ENCODE measurements around the gene IL27RA.

IL27RA gene

DNA sequence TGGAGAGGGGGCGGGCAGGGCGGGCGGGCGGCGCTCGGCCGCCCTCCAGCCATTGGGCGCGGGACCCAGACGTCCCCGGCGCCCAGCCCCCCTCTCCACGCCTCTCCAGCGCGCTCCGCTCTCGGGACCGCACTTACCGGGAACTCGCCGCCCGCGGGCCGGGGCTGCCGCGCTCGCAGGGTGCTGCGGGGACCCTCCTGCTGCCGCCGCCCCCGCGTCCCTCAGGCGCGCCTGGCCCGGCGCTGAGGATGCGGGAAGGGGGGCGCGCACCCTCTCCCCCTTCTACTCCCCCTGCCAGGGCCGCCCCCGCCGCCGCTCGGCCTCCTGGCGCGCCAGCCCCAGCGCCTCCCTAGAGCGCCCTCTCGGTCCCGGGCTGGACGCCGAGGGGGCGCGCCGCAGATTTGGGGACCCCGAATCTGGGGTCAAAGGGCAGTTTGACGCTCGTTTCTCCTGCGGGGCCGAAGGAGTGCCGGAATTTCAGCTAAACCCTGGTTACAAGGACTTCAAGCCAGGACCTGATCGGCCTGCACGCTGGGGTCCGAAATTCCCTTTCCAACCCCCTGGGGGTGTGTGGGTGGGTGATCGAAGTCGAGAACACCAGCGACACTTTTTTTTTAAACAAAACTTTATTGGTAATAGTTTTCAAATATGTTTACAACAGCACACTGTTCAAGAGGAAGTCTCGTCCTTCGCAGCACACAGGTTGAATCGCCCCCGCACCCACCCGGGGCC is 59.7 kb downstream of the IL27RA start:
- peak overlapping the region; percentile 99 for H3K4me3 ChIP-seq (ENCODE audit: low read depth, low read length)
- TF ChIP-seq, protein P1, sequence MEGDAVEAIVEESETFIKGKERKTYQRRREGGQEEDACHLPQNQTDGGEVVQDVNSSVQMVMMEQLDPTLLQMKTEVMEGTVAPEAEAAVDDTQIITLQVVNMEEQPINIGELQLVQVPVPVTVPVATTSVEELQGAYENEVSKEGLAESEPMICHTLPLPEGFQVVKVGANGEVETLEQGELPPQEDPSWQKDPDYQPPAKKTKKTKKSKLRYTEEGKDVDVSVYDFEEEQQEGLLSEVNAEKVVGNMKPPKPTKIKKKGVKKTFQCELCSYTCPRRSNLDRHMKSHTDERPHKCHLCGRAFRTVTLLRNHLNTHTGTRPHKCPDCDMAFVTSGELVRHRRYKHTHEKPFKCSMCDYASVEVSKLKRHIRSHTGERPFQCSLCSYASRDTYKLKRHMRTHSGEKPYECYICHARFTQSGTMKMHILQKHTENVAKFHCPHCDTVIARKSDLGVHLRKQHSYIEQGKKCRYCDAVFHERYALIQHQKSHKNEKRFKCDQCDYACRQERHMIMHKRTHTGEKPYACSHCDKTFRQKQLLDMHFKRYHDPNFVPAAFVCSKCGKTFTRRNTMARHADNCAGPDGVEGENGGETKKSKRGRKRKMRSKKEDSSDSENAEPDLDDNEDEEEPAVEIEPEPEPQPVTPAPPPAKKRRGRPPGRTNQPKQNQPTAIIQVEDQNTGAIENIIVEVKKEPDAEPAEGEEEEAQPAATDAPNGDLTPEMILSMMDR (IDR thresholded peaks at IDR 0.05; ENCODE audit: insufficient read depth, low read depth, low read length, missing control alignments) = peak; percentile 17
- DNase-seq (ENCODE audit: low read depth) = peak; percentile 85

DNA sequence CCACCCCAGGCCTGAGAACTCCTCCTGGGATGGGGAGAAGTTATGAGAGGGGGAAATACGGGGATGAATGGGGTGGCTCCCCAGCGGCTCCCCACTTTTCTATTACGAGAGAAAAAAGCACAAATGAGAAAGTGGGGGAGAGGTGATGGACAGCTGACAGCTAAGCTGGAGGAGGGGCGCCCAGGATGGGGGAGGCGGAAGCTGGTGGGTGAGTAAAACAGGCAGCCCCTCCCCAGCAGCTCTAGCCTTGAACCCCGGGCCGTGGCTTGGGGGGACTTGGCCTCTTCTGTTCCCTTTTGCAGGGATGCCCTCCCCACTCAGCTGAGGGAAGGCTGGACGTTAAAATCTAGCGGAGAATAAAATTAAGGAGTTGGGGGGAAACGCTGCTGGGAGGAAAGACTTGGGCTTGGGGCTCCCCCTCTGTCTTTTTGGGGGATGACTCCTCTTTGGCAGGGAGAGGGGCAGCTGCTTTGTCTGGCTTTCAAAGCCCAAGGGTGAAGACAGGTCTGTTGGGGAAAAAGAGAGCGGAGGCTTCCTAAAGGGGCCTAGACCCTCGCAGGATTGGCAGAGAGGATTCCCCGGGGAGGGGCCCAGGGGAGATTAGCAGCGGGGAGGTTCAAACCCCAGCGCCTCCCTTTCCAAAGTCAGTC is 60.4 kb downstream of the IL27RA start:
- no peak for DNase-seq (ENCODE audit: low read depth)
- TF ChIP-seq, protein P1 (IDR thresholded peaks at IDR 0.05; ENCODE audit: insufficient read depth, low read depth, low read length, missing control alignments) = no peak

DNA sequence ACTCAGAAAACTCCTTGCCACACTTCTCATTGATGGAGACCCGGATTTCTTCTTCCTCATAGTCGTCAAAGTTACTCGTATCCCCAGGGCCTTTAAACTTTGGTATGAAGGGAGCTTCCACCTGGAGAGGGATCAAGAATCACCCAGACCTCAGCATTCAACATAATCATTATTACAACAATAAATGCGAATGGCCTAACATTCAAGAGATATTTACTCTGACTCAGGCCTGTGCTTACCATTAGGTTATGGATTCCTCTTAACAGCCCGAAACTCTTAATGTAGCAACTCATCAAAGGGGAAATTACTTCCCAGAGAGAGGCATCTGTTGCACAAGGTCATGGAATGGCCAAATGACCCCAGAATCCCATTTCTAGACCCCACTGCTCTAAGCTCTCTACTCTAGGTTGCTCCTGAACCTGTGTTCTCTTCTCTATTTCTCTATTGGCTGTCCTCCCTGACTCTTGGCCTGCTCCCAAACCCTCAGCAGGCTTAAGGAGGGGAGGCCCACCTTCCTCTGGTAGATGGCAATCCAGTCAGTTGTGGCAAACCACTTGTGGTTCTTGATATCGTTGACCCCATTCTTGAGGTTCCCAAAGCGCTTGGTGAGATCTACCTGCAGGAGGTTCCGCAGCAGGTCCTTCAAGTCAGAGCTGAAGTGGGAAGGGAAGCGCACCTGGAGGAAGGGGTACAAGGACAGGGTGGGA is 61.7 kb downstream of the IL27RA start:
- TF ChIP-seq, protein P1 (IDR thresholded peaks at IDR 0.05; ENCODE audit: insufficient read depth, low read depth, low read length, missing control alignments) = no peak
- DNase-seq (ENCODE audit: low read depth) = no peak
- H3K4me3 ChIP-seq (ENCODE audit: low read depth, low read length) = no peak overlapping the region

More for the DNA sequence above, 60.4 kb downstream of the IL27RA start:
- H3K4me3 ChIP-seq (ENCODE audit: low read depth, low read length) = peak overlapping the region; percentile 99

DNA sequence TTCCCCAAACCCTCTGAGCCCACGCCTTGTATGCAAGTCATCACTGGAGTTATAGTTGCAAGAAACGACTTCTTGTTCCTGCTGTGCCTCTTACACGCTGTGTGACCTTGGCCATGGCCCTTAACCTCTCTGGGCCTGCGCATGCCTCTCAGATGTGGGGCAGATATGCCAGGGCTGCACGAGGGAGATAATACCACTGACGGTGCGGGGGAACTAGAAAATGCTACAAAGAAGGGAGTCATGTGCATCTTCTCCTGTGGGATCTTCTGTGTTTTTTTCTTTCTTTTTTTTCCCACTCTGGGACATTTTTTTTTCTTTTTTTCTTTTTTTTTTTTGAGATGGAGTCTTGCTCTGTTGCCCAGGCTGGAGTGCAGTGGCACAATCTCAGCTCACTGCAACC is 63.3 kb downstream of the IL27RA start:
- no peak overlapping the region for H3K4me3 ChIP-seq (ENCODE audit: low read depth, low read length)
- no peak for DNase-seq (ENCODE audit: low read depth)
- TF ChIP-seq, protein P1 (IDR thresholded peaks at IDR 0.05; ENCODE audit: insufficient read depth, low read depth, low read length, missing control alignments) = no peak

DNA sequence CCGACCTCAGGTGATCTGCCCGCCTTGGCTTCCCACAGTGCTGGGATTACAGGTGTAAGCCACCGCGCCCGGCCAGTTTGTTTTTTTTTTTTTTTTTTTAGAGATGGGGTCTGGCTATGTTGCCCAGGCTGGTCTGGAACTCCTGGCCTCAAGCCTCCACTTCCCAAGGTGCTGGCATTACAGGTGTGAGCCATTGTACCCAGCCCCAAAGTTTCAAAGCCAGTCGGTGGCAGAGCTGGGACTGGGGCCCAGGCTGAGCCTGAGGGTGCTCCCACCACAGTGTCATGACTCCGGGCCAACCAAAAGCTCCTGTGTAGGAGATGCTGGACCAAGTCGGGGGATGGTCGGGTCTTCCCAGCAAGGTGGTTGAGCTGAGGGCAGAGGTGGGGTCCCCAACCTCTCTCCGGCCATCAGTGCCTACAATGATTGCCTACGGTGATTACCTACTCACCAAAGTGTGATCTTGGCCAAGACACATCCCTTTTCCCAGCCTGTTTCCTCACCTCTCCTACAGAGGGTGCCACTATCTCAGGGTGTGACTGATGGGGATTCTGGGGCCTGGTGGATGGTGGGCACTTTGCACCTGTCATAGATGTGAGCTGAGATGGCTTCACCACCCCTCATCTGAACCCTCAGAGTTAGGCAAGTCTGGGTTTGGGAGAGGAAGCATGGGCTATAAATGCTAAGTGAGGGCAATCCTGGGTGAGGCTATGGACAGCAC is 64.9 kb downstream of the IL27RA start:
- TF ChIP-seq, protein P1 (IDR thresholded peaks at IDR 0.05; ENCODE audit: insufficient read depth, low read depth, low read length, missing control alignments) = no peak
- no peak for DNase-seq (ENCODE audit: low read depth)
- no peak overlapping the region for H3K4me3 ChIP-seq (ENCODE audit: low read depth, low read length)

DNA sequence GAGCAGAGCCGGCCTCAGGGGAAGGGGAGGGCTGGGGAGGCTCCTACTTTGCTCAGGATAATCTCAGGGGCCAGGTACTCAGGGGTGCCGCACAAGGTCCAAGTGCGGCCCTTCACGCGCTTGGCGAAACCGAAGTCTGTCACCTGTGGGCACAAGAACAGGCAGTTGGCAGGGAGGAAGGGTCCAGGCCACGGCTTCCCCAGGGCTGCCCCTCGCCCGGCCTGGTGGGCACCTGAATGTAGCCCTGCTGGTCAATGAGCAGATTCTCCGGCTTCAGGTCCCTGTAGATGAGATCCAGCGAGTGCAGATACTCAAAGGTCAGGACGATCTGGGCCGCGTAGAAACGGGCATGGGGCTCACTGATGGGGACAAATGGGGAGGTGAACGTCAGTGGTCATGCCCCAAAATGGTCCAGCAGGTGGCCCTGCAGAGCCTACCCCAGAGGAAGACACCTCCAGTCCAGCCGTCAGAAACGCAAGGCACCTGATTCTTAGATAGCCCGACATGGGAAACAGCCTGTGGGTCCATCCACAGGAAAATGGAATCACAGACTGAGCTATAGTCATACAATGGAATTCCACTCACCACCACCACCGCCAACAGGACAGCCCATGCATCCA is 66.1 kb downstream of the IL27RA start:
- TF ChIP-seq, protein P1 (IDR thresholded peaks at IDR 0.05; ENCODE audit: insufficient read depth, low read depth, low read length, missing control alignments) = no peak
- no peak overlapping the region for H3K4me3 ChIP-seq (ENCODE audit: low read depth, low read length)
- DNase-seq (ENCODE audit: low read depth) = no peak

All from GM12865 (cell line).